Mesenchymal stem cell (in vitro differentiated cells and primary cell): ENCODE data around the gene ATAD2B.
A peak's percentile ranks its signal among the peaks of the same experiment; 100 is the strongest.

ENCODE experiments used
- DNase-seq: peaks from one replicate; pipeline ENCODE4 v3.0.0-alpha.2; 2013
- H2AFZ ChIP-seq: one replicate; pipeline ENCODE4 v1.6.1; 2013; ENCODE audit warnings: low read depth, mild to moderate bottlenecking, control low read depth, inconsistent platforms, low read length, moderate library complexity
- H2AK5ac ChIP-seq: 2 replicates; pipeline ENCODE4 v1.6.1; 2013; ENCODE audit warnings: low read length, moderate library complexity, mild to moderate bottlenecking, inconsistent platforms; ENCODE audit not compliant: severe bottlenecking
- H2BK120ac ChIP-seq: one replicate; pipeline ENCODE4 v1.6.1; 2013; ENCODE audit warnings: low read depth, mild to moderate bottlenecking, inconsistent platforms, low read length, moderate library complexity
- H2BK12ac ChIP-seq, 2 experiments: one replicate each; pipeline ENCODE4 v1.6.1; 2013; ENCODE audit warnings: inconsistent platforms in 2 of 2, low read length in 2 of 2, mild to moderate bottlenecking in 2 of 2, moderate library complexity in 2 of 2, control low read depth in 1 of 2
- H2BK15ac ChIP-seq: one replicate; pipeline ENCODE4 v1.6.1; 2013; ENCODE audit warnings: mild to moderate bottlenecking, low read depth, inconsistent platforms; ENCODE audit not compliant: poor library complexity, severe bottlenecking
- H2BK5ac ChIP-seq: 2 replicates; pipeline ENCODE4 v1.6.1; 2013; ENCODE audit warnings: low read depth, mild to moderate bottlenecking, low read length, control low read depth, inconsistent platforms; ENCODE audit not compliant: poor library complexity, severe bottlenecking
- H3K14ac ChIP-seq, 2 experiments: one replicate each; pipeline ENCODE4 v1.6.1; 2013; ENCODE audit warnings: inconsistent platforms in 2 of 2, low read length in 2 of 2, control low read depth in 1 of 2, mild to moderate bottlenecking in 1 of 2, moderate library complexity in 1 of 2
- H3K18ac ChIP-seq, 2 experiments: one replicate each; pipeline ENCODE4 v1.6.1; 2013; ENCODE audit warnings: inconsistent platforms in 2 of 2, low read length in 2 of 2, control low read depth in 1 of 2, low read depth in 1 of 2, mild to moderate bottlenecking in 1 of 2
- H3K23ac ChIP-seq, 2 experiments: one replicate each; pipeline ENCODE4 v1.6.1; 2013; ENCODE audit warnings: inconsistent platforms in 2 of 2, low read length in 2 of 2, mild to moderate bottlenecking in 2 of 2, moderate library complexity in 2 of 2, control low read depth in 1 of 2
- H3K27ac ChIP-seq: 2 replicates; pipeline ENCODE4 v1.5.1; 2013; ENCODE audit warnings: mild to moderate bottlenecking, moderate library complexity, low read length, control low read depth, inconsistent platforms; ENCODE audit not compliant: poor library complexity, severe bottlenecking
- H3K27me3 ChIP-seq, 2 experiments: 2 replicates each; pipeline versions ENCODE4 v1.6.1 to v1.7.0; 2013; ENCODE audit warnings: low read length in 2 of 2, mild to moderate bottlenecking in 2 of 2, moderate library complexity in 2 of 2, control low read depth in 1 of 2, inconsistent platforms in 1 of 2; ENCODE audit not compliant: control insufficient read depth in 1 of 2, insufficient read depth in 1 of 2
- H3K36me3 ChIP-seq, 2 experiments: 2 replicates each; pipeline versions ENCODE4 v1.6.1 to v1.7.0; 2013; ENCODE audit warnings: low read length in 2 of 2, control low read depth in 1 of 2, inconsistent platforms in 1 of 2, low read depth in 1 of 2, mild to moderate bottlenecking in 1 of 2; ENCODE audit not compliant: insufficient read depth in 2 of 2, control insufficient read depth in 1 of 2
- H3K4ac ChIP-seq, 2 experiments: one replicate each; pipeline ENCODE4 v1.6.1; 2013; ENCODE audit warnings: inconsistent platforms in 2 of 2, low read length in 2 of 2, mild to moderate bottlenecking in 2 of 2, moderate library complexity in 2 of 2, control low read depth in 1 of 2, low read depth in 1 of 2
- H3K4me1 ChIP-seq: 2 replicates; pipeline ENCODE4 v1.6.1; 2013; ENCODE audit warnings: low read depth, low read length, control low read depth; ENCODE audit not compliant: control insufficient read depth, insufficient read depth
- H3K4me2 ChIP-seq: 2 replicates; pipeline ENCODE4 v1.6.1; 2013; ENCODE audit warnings: low read length, mild to moderate bottlenecking, inconsistent platforms; ENCODE audit not compliant: poor library complexity, severe bottlenecking
- H3K4me3 ChIP-seq, 2 experiments: 2 replicates each; pipeline versions ENCODE4 v1.5.1 to v1.7.0; 2013; ENCODE audit warnings: low read length in 2 of 2, mild to moderate bottlenecking in 2 of 2, control low read depth in 1 of 2, low read depth in 1 of 2; ENCODE audit not compliant: insufficient read depth in 1 of 2
- H3K79me1 ChIP-seq: replicated peaks from 2 replicates; pipeline ENCODE4 v1.6.1; 2013; ENCODE audit warnings: mild to moderate bottlenecking, control low read depth, low read length, inconsistent platforms; ENCODE audit not compliant: poor library complexity, severe bottlenecking
- H3K9ac ChIP-seq: 2 replicates; pipeline ENCODE4 v1.7.0; 2013; ENCODE audit warnings: mild to moderate bottlenecking, low read length, moderate library complexity
- H3K9me3 ChIP-seq: 2 replicates; pipeline ENCODE4 v1.7.0; 2013; ENCODE audit warnings: mild to moderate bottlenecking, low read length; ENCODE audit not compliant: control insufficient read depth
- H4K8ac ChIP-seq: one replicate; pipeline ENCODE4 v1.6.1; 2013; ENCODE audit warnings: inconsistent platforms, mild to moderate bottlenecking, low read length, moderate library complexity
- H4K91ac ChIP-seq: one replicate; pipeline ENCODE4 v1.6.1; 2013; ENCODE audit warnings: mild to moderate bottlenecking, low read length, inconsistent platforms
- WGBS: methylation state at CpG from one replicate; pipeline ENCODE4 v1.1.7; 2013; ENCODE audit warnings: mixed read lengths; 5-methylcytosine and 5-hydroxymethylcytosine counted together

Gene ATAD2B

DNA sequence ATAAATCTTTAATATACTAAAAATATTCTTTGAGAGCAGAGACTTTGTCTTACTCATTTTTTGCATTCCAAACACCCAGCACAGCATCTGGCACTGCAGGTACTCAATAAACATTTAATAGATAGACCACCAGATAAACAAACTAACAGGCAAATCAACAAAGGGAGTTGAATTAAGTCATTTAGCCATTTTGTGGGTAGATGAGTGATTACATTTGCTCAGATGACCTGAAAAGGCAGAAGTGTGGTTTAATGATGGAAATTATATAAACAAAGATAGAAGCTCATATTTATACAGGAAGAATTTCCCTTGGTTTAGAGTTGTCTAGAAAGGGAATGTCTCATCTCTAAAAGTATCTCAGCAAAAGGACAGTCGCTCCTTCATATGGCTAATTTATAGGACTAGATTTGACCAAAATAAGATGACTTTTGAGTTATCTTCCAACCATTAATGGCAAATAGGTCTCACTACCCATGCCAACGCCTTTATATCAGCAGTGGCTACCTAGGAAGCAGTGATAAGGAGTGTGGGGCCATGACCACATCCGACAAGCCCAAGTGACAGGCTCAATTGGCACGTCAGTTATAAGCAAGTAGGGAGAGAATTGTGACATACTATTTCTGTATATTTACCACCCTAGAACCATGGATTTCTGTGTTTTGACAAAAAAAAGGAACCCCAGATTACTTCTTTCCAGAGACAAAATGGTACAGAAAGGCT lies 173.5 kb downstream of the ATAD2B start:
- H3K4me1 ChIP-seq, result no peaks in the 10 kb centered on the region
- no peak overlapping the region for H3K27ac ChIP-seq
- H2BK12ac ChIP-seq, result no peak overlapping the region
- H3K9ac ChIP-seq, result no peak overlapping the region
- H3K36me3 ChIP-seq, result peaks cover 0 to 55% of the 10 kb centered on the region in 2 experiments
- H3K27me3 ChIP-seq, result no peaks in the 10 kb centered on the region
- H2BK5ac ChIP-seq, result no peak overlapping the region
- H3K23ac ChIP-seq, result no peak overlapping the region
- H3K4ac ChIP-seq, result no peak overlapping the region
- no peak overlapping the region for H3K14ac ChIP-seq
- no peak overlapping the region for H2AFZ ChIP-seq
- H4K91ac ChIP-seq, result no peak overlapping the region
- no peak overlapping the region for H3K18ac ChIP-seq
- no peak overlapping the region for H3K4me3 ChIP-seq
- no peak overlapping the region for H4K8ac ChIP-seq
- H3K79me1 ChIP-seq, result peaks cover 4% of the 10 kb centered on the region
- H2BK15ac ChIP-seq, result no peak overlapping the region
- DNase-seq, result no peak
- H2BK120ac ChIP-seq, result no peak overlapping the region
- 63% methylated on average over 1 of the region's 4 CpGs for WGBS
- H2AK5ac ChIP-seq, result no peak overlapping the region
- H3K9me3 ChIP-seq, result no peaks in the 10 kb centered on the region
- H3K4me2 ChIP-seq, result no peak overlapping the region

DNA sequence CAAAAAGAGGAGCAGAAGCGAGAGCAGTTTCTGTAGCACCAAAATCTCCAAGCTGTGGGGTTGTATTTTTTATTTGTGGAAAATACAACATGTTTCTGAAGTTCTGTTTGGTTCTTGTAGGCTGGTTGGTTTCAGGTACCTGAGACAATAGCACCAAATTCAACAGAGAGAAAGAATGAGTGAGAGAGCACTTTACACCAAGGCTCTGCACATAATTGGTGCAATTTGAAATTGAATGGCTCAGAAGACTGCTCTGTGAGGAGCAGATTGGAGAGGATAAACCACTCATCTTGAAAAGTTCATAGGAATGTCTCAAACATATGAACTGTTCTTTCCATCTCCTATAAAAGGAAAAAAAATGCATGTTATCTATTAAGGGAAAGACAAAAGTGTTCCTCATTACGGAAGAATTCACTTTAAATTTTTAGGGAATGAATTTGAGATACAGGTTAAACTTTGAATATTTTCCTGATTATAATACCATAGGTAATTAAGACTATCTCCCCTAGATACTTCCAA lies 175.1 kb downstream of the ATAD2B start:
- Histone ChIP-seq H4K91ac (no peak overlapping the region), H3K4me3 (no peak overlapping the region), H2AK5ac (no peak overlapping the region), H3K9me3 (no peaks in the 10 kb centered on the region), H4K8ac (no peak overlapping the region), H3K27me3 (no peaks in the 10 kb centered on the region), H3K36me3 (peaks cover 0 to 48% of the 10 kb centered on the region in 2 experiments), H3K4ac (no peak overlapping the region), H2AFZ (no peak overlapping the region), H3K14ac (no peak overlapping the region), H3K4me2 (no peak overlapping the region), H3K23ac (no peak overlapping the region), H2BK15ac (no peak overlapping the region), H3K4me1 (no peaks in the 10 kb centered on the region), H3K27ac (no peak overlapping the region), H2BK12ac (no peak overlapping the region), H3K79me1 (no peaks in the 10 kb centered on the region), H2BK5ac (no peak overlapping the region), H3K9ac (no peak overlapping the region), H2BK120ac (no peak overlapping the region), H3K18ac (no peak overlapping the region)
- DNase-seq, result no peak
- 100% methylated on average over 1 of the region's 2 CpGs for WGBS

DNA sequence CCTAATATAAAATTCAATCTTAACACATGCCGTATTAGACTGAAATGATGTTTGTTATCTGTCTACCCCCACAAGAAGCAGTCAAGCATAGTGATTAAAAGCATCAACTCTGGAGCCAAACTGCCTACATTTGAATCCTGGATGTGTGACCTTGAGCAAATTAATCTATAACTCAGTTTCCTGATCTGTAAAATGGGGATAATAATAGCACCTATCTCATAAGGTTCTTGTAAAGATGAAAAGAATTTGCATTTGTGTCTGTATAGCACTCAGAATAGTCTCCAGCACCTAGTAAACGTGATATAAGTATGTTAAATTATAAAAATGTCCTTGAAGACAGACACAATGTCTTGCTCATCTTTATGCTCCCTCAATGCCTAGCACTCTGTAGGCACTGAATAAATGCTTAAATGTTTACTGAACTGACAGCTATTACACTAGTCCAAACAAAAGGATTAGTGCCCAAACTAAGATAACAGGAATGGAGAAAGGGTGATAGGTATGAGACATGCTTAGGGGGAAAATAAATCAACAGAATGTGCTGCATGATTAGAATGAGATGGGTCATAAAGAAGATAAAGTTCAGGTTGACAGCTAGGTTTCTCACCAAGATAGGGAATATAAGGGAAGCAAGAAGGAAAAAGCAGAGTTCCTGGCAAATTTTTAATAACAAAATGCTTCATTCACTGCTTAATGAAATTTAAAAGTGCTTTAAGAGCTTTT lies 180.6 kb downstream of the ATAD2B start:
- H2BK120ac ChIP-seq, result no peak overlapping the region
- H3K79me1 ChIP-seq, result no peaks in the 10 kb centered on the region
- H4K91ac ChIP-seq, result no peak overlapping the region
- H4K8ac ChIP-seq, result no peak overlapping the region
- H2BK15ac ChIP-seq, result no peak overlapping the region
- H2AK5ac ChIP-seq, result no peak overlapping the region
- H3K23ac ChIP-seq, result no peak overlapping the region
- DNase-seq, result no peak
- no peak overlapping the region for H2AFZ ChIP-seq
- H3K27me3 ChIP-seq, result no peaks in the 10 kb centered on the region
- H3K4me3 ChIP-seq, result no peak overlapping the region
- H3K9me3 ChIP-seq, result no peaks in the 10 kb centered on the region
- no peaks in the 10 kb centered on the region for H3K4me1 ChIP-seq
- H2BK5ac ChIP-seq, result no peak overlapping the region
- H3K4ac ChIP-seq, result no peak overlapping the region
- H3K27ac ChIP-seq, result no peak overlapping the region
- H3K4me2 ChIP-seq, result no peak overlapping the region
- no peak overlapping the region for H2BK12ac ChIP-seq
- no peak overlapping the region for H3K9ac ChIP-seq
- WGBS, result 100% methylated on average over 1 of the region's 2 CpGs
- peaks cover 0 to 15% of the 10 kb centered on the region in 2 experiments for H3K36me3 ChIP-seq
- H3K14ac ChIP-seq, result no peak overlapping the region
- H3K18ac ChIP-seq, result no peak overlapping the region

DNA sequence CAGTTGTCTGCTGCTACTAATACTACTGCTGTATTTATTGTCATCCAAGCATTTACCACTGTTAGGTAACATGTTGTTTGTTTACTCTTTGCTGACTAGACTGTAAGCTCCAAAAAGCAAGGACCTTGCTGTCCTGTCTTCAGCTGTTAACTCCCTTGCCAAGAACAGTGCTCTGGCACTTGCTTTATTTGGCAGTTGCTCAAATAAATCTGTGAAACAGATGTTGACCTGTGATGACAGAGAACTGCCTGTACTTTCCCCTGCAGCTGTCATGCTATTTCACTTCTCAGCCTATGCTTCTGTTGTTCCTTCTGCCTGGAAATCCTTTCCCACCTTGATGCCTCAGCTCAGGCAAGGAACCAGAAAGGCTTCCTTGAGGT lies 181.2 kb downstream of the ATAD2B start:
- Histone ChIP-seq H3K27ac (no peak overlapping the region), H4K8ac (no peak overlapping the region), H4K91ac (no peak overlapping the region), H3K4ac (no peak overlapping the region), H3K4me1 (no peaks in the 10 kb centered on the region), H3K23ac (no peak overlapping the region), H2AK5ac (no peak overlapping the region), H2BK5ac (no peak overlapping the region), H3K9me3 (no peaks in the 10 kb centered on the region), H3K36me3 (peaks cover 0 to 9% of the 10 kb centered on the region in 2 experiments), H3K18ac (no peak overlapping the region), H2BK15ac (no peak overlapping the region), H2BK120ac (no peak overlapping the region), H3K4me2 (no peak overlapping the region), H3K27me3 (no peaks in the 10 kb centered on the region), H3K9ac (no peak overlapping the region), H3K14ac (no peak overlapping the region), H2AFZ (no peak overlapping the region), H3K4me3 (no peak overlapping the region), H3K79me1 (no peaks in the 10 kb centered on the region), H2BK12ac (no peak overlapping the region)
- DNase-seq, result peak; percentile 44
